HepG2 (cell line): Measurements from ENCODE around the gene CAPG. TPM values are rescaled to one million over a fixed set of nuclear protein-coding genes. Genes with fewer than 3 reads are reported as not detected.

Source experiments
- AHR ChIP-seq: IDR thresholded peaks from 2 replicates; pipeline ENCODE4 v1.6.1; 2018; ENCODE audit warnings: missing genetic modification reagents, missing compliant biosample characterization
- FOXM1 ChIP-seq: sonication (generic); formaldehyde crosslinking; IDR thresholded peaks from 2 replicates; pipeline ENCODE4 v1.5.0; 2020; ENCODE audit warnings: missing genetic modification reagents
- GPN1 ChIP-seq: sonication (generic); formaldehyde crosslinking; IDR thresholded peaks from 2 replicates; pipeline ENCODE4 v1.5.1; 2020; ENCODE audit warnings: missing genetic modification reagents, borderline replicate concordance
- HDAC6 ChIP-seq: fragments of 200-600 bp; sonication (generic); IDR thresholded peaks from 2 replicates; pipeline ENCODE4 v1.7.0; 2017; ENCODE audit warnings: mild to moderate bottlenecking, antibody characterized with exemption, low read length, low read depth
- ISX ChIP-seq: sonication (generic); formaldehyde crosslinking; conservative IDR thresholded peaks from 2 replicates; pipeline ENCODE4 v1.5.0; 2020; ENCODE audit warnings: missing genetic modification reagents
- JUN ChIP-seq: sonication (generic); formaldehyde crosslinking; IDR thresholded peaks from 2 replicates; pipeline ENCODE4 v1.4.0; 2020; ENCODE audit warnings: mild to moderate bottlenecking, missing genetic modification reagents
- MTF1 ChIP-seq: sonication (generic); formaldehyde crosslinking; IDR thresholded peaks from 2 replicates; pipeline ENCODE4 v1.5.0; 2020; ENCODE audit warnings: missing genetic modification reagents
- RBAK ChIP-seq: sonication (generic); formaldehyde crosslinking; IDR thresholded peaks from 2 replicates; pipeline ENCODE4 v1.5.1; 2020; ENCODE audit warnings: mild to moderate bottlenecking, missing genetic modification reagents
- RXRA ChIP-seq: sonication (generic); formaldehyde crosslinking; IDR thresholded peaks from 2 replicates; pipeline ENCODE4 v1.5.1; 2020; ENCODE audit warnings: missing genetic modification reagents
- SPEN ChIP-seq: sonication (generic); formaldehyde crosslinking; IDR thresholded peaks from 2 replicates; pipeline ENCODE4 v1.5.1; 2020; ENCODE audit warnings: low read depth, mild to moderate bottlenecking, missing genetic modification reagents
- TEAD2 ChIP-seq: sonication (generic); formaldehyde crosslinking; IDR thresholded peaks from 2 replicates; pipeline ENCODE4 v1.9.0; 2021; ENCODE audit warnings: missing genetic modification reagents
- TP53 ChIP-seq: sonication (generic); formaldehyde crosslinking; conservative IDR thresholded peaks from 2 replicates; pipeline ENCODE4 v1.4.0; 2020; ENCODE audit warnings: missing genetic modification reagents
- YEATS2 ChIP-seq: sonication (generic); formaldehyde crosslinking; IDR thresholded peaks from 2 replicates; pipeline ENCODE4 v1.4.0; 2020; ENCODE audit warnings: missing genetic modification reagents, borderline replicate concordance
- ZFP36L1 ChIP-seq: sonication (generic); formaldehyde crosslinking; IDR thresholded peaks from 2 replicates; pipeline ENCODE4 v1.8.0; 2022; ENCODE audit warnings: mild to moderate bottlenecking, missing genetic modification reagents, moderate library complexity
- ZFP36L2 ChIP-seq: sonication (generic); formaldehyde crosslinking; IDR thresholded peaks from 2 replicates; pipeline ENCODE4 v1.4.0; 2020; ENCODE audit warnings: missing genetic modification reagents
- ZFP82 ChIP-seq: sonication (generic); formaldehyde crosslinking; IDR thresholded peaks from 2 replicates; pipeline ENCODE4 v1.5.1; 2020; ENCODE audit warnings: mild to moderate bottlenecking, missing genetic modification reagents, borderline replicate concordance
- ZNF143 ChIP-seq: sonication (generic); formaldehyde crosslinking; IDR thresholded peaks from 2 replicates; pipeline ENCODE4 v1.4.0; 2020; ENCODE audit warnings: missing genetic modification reagents
- ZNF335 ChIP-seq: sonication (generic); formaldehyde crosslinking; IDR thresholded peaks from 2 replicates; pipeline ENCODE4 v1.4.0; 2020; ENCODE audit warnings: missing genetic modification reagents
- ZNF451 ChIP-seq: sonication (generic); formaldehyde crosslinking; IDR thresholded peaks from 2 replicates; pipeline ENCODE4 v1.5.0; 2020; ENCODE audit warnings: mild to moderate bottlenecking, missing genetic modification reagents
- ZNF569 ChIP-seq: sonication (generic); formaldehyde crosslinking; IDR thresholded peaks from 2 replicates; pipeline ENCODE4 v1.5.0; 2020; ENCODE audit warnings: mild to moderate bottlenecking, missing genetic modification reagents, moderate library complexity, borderline replicate concordance
- ZNF703 ChIP-seq: sonication (generic); formaldehyde crosslinking; IDR thresholded peaks from 2 replicates; pipeline ENCODE4 v1.5.1; 2020; ENCODE audit warnings: missing genetic modification reagents, mild to moderate bottlenecking, moderate library complexity, borderline replicate concordance
- ZNF788 ChIP-seq: sonication (generic); formaldehyde crosslinking; IDR thresholded peaks from 2 replicates; pipeline ENCODE4 v1.5.0; 2020; ENCODE audit warnings: mild to moderate bottlenecking, missing genetic modification reagents, borderline replicate concordance
- ZNF850 ChIP-seq: sonication (generic); formaldehyde crosslinking; conservative IDR thresholded peaks from 2 replicates; pipeline ENCODE4 v1.9.0; 2021; ENCODE audit warnings: mild to moderate bottlenecking, missing genetic modification reagents
- polyA plus RNA-seq, 8 experiments: library from polyadenylated mRNA; depleted of rRNA in 3 of 8; stranded (reverse) in 7 of 8; unstranded in 1 of 8; fragments of >200 nt; fragmentation: Illumina TruSeq in 4 of 8; extraction: Trizol in 4 of 8; gene quantifications; 2 replicates each; pipeline versions ENCODE4 v1.2.1 to v1.2.3, GENCODE V29; 2011 to 2016; ENCODE audit warnings: low read depth in 4 of 8, missing spikeins in 1 of 8, mixed read lengths in 1 of 8; ENCODE audit not compliant: insufficient read depth in 1 of 8
- total RNA-seq, 5 experiments: library from RNA; depleted of rRNA; stranded (reverse); fragments of >200 nt; fragmentation: Illumina TruSeq; extraction: Trizol; gene quantifications; 2 replicates each; pipeline ENCODE4 v1.2.3, GENCODE V29; 2016; ENCODE audit warnings: low read depth in 1 of 5
- TF ChIP-seq, protein P1 (sequence below): sonication (generic); formaldehyde crosslinking; IDR thresholded peaks from 2 replicates; pipeline ENCODE4 v1.5.0; 2020; ENCODE audit warnings: missing genetic modification reagents
- TF ChIP-seq, protein P2 (sequence below): fragments of 450-650 bp; IDR thresholded peaks from 2 replicates; pipeline ENCODE4 v1.6.1; 2017
- TF ChIP-seq, protein P3 (sequence below): IDR thresholded peaks from 2 replicates; pipeline ENCODE4 v1.6.1; 2016; ENCODE audit warnings: low read depth, borderline replicate concordance
- TF ChIP-seq, protein P4 (sequence below): IDR thresholded peaks from 2 replicates; pipeline ENCODE4 v1.6.1; 2016; ENCODE audit warnings: missing genetic modification reagents, missing compliant biosample characterization

CAPG gene
- total and polyA plus RNA-seq, 2 of the 13 experiments (the other 11 are each of a cell fraction or from before 2014, with no cell fraction given), result 12.7 to 18.2 TPM

DNA sequence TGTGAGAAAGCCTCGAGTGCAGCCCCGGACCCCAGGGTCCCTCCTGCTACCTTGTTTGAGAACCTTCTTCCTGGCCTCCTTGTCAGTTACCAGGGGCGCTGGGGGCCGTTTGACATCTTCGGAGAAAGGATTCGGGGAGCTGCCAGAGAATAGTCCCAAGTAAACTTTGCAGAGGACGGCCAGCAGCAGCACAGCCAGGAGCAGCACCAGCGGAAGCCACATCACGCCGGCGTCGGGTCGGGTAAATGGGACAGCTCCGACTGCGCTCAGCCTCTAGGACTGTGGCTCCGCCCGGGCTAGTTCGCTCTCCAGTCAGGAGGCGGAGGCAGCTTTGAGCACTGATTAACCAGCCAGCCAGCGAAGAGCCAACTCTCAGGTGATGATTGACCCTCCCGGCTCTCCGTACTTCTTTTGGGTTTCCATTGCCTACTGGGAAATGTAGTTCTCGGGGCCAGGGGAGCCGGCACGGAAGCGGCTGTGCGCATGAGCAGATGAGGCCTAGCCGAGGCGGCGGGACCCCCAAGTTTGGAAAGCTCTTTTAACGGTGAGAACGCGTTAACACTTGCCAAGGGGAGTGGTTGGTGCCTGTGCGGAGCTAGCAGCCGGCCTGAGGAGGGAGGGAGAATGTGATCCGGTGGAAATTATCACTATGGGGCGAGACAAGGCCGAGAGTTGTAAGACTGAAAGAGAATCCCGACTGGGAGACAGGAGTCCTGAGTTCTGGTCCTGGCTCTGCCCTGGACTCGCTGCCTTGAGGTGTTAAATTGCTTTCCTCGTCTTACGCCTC, 55.7 kb downstream of the CAPG start, which contains the start of the genes ELMOD3 and RETSAT (continued):
- peak; percentile 89; the same call in 1 of the 2 replicates for TF ChIP-seq YEATS2 (CRISPR knock-in tag)
- no peak; the same call in 1 of the 2 replicates for TF ChIP-seq GPN1 (CRISPR knock-in tag)
- peak; percentile 100 for TF ChIP-seq ZNF788 (CRISPR knock-in tag)
- TF ChIP-seq, protein P1, sequence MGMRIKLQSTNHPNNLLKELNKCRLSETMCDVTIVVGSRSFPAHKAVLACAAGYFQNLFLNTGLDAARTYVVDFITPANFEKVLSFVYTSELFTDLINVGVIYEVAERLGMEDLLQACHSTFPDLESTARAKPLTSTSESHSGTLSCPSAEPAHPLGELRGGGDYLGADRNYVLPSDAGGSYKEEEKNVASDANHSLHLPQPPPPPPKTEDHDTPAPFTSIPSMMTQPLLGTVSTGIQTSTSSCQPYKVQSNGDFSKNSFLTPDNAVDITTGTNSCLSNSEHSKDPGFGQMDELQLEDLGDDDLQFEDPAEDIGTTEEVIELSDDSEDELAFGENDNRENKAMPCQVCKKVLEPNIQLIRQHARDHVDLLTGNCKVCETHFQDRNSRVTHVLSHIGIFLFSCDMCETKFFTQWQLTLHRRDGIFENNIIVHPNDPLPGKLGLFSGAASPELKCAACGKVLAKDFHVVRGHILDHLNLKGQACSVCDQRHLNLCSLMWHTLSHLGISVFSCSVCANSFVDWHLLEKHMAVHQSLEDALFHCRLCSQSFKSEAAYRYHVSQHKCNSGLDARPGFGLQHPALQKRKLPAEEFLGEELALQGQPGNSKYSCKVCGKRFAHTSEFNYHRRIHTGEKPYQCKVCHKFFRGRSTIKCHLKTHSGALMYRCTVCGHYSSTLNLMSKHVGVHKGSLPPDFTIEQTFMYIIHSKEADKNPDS, result peak; percentile 8; the same call in 1 of the 2 replicates
- TF ChIP-seq ZFP82 (CRISPR knock-in tag), result peak; percentile 29; the same call in 1 of the 2 replicates
- TF ChIP-seq ZNF335 (CRISPR knock-in tag), result peak; percentile 83; the same call in 1 of the 2 replicates
- TF ChIP-seq, protein P2, sequence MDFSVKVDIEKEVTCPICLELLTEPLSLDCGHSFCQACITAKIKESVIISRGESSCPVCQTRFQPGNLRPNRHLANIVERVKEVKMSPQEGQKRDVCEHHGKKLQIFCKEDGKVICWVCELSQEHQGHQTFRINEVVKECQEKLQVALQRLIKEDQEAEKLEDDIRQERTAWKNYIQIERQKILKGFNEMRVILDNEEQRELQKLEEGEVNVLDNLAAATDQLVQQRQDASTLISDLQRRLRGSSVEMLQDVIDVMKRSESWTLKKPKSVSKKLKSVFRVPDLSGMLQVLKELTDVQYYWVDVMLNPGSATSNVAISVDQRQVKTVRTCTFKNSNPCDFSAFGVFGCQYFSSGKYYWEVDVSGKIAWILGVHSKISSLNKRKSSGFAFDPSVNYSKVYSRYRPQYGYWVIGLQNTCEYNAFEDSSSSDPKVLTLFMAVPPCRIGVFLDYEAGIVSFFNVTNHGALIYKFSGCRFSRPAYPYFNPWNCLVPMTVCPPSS, result no peak
- peak; percentile 99 for TF ChIP-seq ZNF143 (CRISPR knock-in tag)
- 0 out of 2 replicates have a peak, but pooled peaks have one; percentile 21 for TF ChIP-seq ZFP36L1 (CRISPR knock-in tag)
- no peak for TF ChIP-seq ZNF850
- TF ChIP-seq, protein P3, sequence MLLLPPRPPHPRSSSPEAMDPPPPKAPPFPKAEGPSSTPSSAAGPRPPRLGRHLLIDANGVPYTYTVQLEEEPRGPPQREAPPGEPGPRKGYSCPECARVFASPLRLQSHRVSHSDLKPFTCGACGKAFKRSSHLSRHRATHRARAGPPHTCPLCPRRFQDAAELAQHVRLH, result peak; percentile 98; the same call in 1 of the 2 replicates
- peak; percentile 84 for TF ChIP-seq JUN (CRISPR knock-in tag)
- peak; percentile 32 for TF ChIP-seq ZNF451
- TF ChIP-seq HDAC6, result no peak
- peak; percentile 91; the same call in 1 of the 2 replicates for TF ChIP-seq AHR (CRISPR knock-in tag)
- TF ChIP-seq TEAD2 (CRISPR knock-in tag), result 0 out of 2 replicates have a peak, but pooled peaks have one; percentile 46
- TF ChIP-seq, protein P4, sequence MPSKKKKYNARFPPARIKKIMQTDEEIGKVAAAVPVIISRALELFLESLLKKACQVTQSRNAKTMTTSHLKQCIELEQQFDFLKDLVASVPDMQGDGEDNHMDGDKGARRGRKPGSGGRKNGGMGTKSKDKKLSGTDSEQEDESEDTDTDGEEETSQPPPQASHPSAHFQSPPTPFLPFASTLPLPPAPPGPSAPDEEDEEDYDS (CRISPR knock-in tag), result peak; percentile 99
- TF ChIP-seq FOXM1 (CRISPR knock-in tag), result 0 out of 2 replicates have a peak, but pooled peaks have one; percentile 14
- peak; percentile 83 for TF ChIP-seq SPEN (CRISPR knock-in tag)
- TF ChIP-seq ZNF569 (CRISPR knock-in tag), result peak; percentile 80; the same call in 1 of the 2 replicates
- TF ChIP-seq RBAK (CRISPR knock-in tag), result no peak
- no peak; the same call in 1 of the 2 replicates for TF ChIP-seq TP53
- peak; percentile 58; the same call in 1 of the 2 replicates for TF ChIP-seq ZNF703 (CRISPR knock-in tag)
- TF ChIP-seq ZFP36L2 (CRISPR knock-in tag), result peak; percentile 64; the same call in 1 of the 2 replicates
- 0 out of 2 replicates have a peak, but pooled peaks have one; percentile 87 for TF ChIP-seq ISX (CRISPR knock-in tag)
- peak; percentile 70 for TF ChIP-seq RXRA
- 0 out of 2 replicates have a peak, but pooled peaks have one; percentile 81 for TF ChIP-seq MTF1
